HG03571 (cell line): ENCODE results near the gene PIGU.
A peak's percentile ranks its signal among the peaks of the same experiment; 100 is the strongest.
"Not testable (repeated sequence)": the region's sequence is repeated elsewhere in the genome, so short reads cannot be mapped to it uniquely, and the experiment has no call there.

Experiments
- ATAC-seq: cut with Tn5 transposase; IDR thresholded peaks from one replicate; pipeline ENCODE4 v1.9.1; 2021; ENCODE audit not compliant: unreplicated experiment

PIGU gene

DNA sequence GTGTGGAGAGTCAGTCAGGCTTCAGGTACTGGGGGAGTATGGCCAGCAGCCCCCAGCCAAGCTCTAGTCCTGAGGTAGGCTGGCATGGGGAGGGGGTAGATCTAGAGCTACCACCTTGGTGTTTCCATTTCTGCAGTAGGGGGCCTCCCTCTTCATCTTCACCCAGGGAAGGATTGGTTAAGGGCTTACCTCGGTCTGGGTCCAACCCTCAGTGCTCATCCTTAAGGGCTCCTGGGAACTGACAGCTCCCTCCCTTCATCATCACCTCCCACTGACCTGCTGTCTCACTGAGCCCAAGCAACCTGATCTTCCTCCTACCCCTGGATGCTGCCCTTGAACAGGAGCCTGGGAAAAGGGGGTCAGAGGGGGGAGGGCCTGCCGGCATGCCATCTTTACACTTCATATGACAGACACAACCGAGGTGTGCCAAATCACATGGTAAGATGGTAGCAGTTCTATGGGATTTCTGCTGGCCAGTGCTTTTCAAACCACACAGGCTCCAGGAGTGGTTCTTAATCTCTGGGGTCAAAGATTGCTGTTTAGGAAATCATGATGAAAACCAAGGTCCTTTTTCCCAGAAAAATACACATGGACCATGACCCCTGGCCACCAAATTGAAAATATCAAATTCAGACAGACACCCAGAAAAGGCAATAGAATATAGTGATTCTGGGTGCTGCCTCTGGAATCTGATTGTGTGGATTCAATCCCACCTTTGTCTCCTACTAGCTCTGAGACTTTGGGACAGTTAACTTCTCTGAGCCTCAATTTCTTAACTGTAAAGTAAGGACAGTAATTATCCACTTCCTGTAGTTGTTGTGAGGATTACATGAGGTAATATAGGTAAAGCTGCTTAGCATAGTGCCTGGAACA, 30.3 kb upstream of the PIGU start:
- ATAC-seq: no peak

DNA sequence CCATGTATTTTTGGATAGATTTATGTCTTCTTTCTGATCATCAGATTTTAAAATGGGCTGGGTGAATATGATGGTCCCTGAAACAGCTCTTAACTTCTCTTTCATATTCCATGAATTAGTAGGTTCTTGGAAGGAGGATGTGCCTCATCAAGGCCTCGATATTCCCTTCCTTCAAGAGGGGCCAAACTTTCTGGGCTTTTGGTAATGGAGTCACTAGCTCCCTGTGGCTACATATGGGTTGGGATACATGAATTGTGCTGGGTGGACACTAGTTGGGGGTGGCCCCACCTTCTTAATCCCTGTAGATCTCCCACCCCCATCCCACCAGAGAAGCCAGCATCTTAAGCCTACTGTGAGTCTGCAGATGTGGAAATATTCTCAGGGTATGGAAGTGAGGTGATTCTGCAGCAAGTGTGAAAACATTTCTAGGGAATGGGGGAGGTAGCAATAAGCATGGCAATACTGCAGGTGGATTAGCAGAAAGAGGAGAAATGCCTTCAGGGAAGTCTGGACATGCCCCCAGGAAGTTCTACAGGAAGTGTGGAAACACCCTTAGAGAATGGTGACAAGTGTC, 29.5 kb upstream of the PIGU start:
- no peak for ATAC-seq

DNA sequence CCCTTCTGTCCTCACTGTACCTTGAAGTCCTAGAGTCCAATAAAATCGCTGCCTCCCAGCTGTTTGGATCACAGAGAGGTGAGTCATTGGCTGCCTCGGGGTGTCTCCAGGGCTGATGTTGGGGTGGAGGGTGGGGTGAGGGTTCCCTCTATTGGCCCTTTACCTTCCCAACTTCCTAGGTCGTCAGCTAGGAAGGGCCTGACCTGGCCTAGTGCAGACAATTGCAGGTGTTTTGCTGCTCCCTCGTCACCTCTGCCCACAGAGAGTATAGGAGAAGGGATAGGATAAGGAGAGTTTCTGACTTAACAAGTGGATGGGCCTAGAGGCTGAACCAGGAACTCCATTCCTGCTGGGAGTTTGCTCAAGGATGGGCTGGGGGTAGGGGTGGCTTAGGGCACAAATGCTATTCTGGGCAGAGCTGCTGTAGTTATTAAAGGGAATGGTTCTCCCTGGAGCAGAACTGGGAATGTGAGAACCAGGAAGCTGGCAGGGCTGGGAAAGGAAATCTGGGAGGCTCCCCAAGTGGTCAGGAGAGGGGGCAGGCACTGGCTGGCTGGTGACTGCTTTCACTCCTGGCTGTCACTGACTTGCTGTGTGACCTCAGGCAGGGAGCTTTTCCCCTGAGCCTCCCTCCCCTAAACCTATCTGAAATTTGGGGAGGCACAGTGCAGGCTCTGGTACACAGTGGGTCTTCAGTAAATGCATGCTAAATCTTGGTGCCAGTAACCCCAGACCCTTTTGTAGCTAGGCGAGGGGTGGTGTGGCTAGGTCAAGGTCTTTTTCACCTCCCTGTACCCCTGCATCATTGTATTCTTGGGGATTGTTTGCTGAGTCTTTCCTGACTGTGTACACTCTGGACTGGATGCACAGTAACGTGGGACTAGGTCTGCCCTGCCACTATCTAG, 28.8 kb upstream of the PIGU start:
- no peak for ATAC-seq

DNA sequence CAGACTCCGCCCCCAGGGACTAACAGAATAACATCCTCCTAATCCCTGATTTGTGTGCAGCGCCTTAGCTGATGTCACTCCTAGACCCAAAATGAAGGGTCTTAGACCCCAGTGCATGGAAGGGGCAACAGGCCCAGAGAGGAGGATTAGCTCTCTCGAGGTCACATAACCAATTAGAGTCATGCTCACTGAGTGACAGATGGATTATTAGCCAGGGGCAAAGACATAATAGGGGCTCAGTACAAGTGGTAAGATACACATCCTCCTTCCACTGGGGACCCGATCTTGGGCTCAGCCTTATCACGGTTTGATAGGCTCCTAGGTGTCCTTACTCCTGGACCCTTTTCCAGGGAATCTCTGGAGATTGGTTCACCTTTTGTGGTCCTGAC, 28.1 kb upstream of the PIGU start:
- ATAC-seq: no peak

DNA sequence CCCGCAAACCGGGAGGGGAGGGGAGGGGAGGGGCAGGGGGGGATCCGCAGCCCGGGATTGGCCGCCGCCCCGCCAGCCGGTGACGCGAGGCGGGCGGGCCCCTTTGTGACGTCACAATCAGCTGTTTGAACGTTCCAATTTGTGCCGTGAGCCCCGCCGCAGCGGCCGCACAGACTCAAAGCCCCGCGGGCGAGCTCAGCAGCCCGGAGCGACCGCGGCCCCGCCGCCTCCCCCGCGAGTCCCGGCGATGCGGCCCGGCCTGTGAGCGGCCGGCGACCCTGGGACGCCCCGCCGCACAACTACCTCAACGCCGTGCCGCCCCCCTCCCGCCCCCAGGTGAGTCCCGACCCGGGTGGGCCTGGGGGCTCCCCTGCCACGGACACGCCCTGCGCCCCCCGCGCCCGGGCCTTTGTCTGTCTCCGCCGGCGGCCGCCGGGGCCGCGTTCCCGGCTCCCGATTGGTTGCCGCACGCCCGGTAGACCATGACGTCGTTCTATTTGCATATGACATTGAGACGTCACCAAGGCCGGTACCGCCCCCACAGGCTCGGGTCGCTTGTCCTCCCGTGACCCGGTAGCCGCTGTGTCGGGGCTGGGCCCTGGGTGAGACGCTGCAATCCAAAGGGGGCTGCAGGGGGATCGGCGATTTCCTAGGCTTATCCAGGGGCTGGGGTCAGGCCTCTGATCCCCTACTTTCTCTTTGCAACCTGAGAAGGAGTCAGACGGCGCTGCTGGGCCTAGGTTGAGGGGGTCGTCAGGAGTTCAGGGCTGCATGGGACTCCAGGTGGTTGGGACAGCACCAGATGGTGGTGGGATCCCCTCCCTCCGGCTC, 27.5 kb upstream of the PIGU start, which contains the start of gene TP53INP2:
Gene TP53INP2, plus strand, starts transcription at position 168 of the 831 bp plus-strand sequence. CDS start 4,396 bp downstream, outside the sequence.
- ATAC-seq: peak; percentile 44

DNA sequence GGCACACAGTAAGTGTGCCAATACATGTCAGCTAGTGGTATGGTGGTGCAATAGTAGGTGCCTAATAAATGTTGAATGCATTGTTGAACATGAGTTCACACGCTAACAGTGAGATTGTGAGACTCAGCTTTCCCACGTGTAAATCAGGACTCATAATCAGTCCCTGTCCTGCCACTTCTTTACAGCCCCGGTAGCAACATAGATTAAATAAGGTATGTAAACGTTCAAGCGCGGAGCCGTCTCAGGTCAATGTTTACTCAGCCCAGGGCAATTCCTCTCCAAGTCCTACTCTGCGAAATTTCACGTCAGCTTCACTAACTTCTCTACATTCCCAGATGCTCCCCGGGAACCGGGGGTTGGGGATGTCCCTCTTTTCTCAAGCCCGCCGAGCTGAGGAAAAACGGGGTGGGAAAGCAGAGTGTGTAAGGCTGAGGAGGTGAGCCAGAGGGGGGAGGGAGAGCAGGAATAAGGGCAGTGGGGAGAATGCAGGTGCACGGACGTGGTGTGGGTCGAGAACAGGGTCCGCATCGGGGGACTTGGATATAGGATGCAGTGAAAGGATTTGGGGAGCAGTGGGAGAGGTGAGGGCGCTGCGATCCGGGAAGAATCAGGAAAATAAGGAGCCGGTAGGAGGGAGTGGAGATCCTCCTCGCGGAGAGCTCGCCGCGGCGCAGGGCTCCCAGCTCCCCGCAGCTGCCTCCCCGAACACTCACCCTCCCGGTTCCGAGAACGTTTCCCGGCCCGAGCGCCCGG, 26.7 kb upstream of the PIGU start:
- ATAC-seq: no peak

DNA sequence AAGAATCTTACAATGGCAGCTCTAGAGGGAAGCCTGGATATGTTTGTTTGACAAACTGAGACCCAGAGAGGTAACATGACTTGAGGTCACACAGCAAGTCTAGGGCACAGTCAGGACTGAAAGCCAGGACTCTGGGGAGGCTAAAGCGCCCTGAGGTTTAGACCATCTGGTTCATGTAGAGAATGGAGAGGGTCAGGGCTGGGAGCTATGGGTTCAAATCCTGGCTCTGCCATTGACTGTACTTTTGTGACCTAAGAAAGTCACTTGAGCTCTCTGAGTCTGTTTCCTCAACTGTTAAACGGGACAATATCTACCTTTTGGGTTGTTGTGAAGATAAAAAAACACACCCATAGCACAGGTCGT, 26.1 kb upstream of the PIGU start:
- no peak for ATAC-seq

DNA sequence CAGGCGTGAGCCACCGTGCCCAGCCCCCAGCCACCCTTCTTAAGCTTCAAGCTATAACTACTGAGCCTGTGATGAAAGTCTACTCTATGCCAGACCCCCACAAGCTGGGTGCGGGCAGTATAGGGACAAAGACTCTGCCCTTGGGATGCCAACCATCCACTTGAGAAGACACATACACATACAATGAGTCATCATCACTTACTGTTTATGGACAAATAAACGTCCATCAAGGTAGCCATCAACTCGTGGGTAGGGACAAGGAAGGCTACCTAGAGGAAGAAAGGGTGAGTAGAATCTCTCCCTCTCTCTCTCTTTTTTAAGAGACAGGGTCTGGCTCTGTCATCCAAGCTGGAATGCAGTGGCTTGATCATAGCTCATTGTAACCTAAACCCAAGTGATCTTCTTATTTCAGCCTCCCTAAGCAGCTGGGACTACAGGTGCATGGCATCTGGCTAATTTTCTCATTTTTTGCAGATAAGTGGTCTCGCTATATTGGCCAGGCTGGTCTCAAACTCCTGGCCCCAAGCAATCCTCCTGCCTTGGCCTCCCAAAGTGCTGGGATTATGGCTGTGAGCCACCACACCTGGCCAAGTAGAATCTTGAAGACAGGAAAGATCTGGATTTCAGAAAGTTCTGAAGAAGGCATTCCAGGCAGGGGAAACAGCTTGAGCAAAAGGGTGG, 24.7 kb upstream of the PIGU start:
- no peak for ATAC-seq

DNA sequence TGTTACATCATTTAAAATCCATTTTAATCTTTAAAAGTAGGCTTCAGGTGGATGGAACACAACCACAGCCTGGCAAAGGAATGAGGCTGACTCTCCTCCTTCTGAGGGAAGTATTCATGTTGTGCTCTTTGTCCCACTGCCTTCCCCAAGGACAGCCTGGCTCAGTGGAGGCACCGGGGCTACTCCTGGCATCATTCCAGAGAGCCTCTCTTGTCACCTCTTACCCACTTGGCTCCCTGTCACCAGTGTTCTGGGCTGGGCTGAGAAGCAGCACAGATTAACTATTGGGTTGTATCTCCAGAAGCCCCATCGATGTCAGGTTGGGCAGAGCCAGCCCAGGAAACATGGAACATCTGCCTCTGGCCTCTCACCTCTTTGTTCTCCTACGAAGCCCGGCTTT, 16.5 kb upstream of the PIGU start:
- no peak for ATAC-seq

DNA sequence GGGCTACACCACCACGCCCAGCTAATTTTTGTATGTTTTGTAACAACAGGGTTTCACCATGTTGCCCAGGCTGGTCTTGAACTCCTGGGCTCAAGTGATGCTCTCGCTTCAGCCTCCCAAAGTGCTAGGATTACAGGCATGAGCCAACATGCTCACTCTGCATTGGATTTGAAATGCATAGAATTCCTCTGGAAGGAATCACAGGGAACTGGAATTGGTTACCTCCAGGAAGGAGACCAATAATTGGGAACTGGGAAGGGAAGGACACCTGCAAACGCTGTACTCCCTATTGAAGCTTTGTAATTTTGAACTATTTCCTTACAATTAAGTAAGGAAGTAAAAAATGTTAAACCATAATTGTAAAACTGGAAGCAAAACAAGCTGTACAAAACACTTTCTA, 14.9 kb upstream of the PIGU start:
- no peak for ATAC-seq

DNA sequence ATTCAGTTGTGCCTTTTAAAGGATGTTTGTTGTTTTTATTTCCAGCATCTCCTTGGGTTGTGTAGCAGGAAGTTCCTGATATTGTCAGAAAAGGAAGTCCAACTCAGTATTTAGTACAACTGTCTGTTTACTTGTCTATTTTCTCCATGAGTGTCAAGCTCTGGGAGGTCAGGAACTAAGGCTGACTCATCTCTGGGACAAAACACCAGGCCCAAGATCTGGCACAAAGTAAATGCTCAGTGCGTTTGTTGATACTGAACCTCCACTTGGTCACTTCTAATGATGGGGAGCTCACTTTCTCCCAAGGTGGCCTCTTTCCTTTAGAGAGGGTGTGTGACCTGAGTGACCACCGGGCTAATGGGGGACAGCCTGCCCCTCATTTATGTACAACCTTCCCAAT, 12.6 kb upstream of the PIGU start:
- ATAC-seq: no peak

DNA sequence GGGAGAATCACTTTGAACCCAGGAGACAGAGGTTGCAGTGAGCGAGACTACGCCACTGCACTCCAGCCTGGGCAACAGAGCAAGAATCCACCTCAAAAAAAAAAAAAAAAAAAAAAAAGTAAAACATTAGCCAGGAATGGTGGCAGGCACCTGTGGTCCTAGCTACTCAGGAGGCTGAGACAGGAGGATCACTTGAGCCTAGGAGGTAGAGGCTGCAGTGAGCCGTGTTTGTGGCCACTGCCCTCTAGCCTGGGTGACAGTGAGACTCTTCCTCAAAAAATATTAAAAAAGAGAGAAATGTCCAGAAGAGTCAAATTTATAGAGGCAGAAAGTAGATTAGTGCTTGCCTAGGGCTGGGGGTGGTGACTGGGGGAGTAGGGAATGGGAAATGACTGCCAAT, 6.8 kb upstream of the PIGU start:
- no peak for ATAC-seq

DNA sequence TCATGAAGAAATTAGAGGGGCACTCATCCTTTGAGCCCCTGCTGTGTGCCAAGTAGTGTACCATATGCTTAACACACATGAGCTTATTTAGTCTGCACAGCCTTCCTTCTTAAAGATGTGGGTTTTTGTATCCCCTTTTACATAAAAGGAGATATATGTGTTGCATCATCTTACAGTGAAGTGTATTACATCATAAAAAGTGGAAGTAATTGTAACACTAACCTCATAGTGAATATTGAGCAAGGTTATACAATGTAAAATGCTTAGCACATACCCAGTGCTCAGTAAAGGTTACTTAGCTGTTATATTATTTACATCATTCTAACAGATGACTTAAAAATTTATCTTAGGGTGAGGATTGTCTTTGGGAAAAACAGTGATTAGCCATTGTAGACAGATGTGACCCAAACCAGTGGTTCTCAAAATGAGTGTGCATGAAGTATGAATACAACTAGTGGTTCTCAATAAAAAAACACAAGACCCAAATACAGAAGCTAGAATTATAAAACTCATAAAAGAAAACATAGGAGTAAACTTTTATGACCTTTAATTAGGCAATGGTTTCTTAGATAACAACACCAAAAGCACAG, 3.8 kb upstream of the PIGU start:
- ATAC-seq: no peak

DNA sequence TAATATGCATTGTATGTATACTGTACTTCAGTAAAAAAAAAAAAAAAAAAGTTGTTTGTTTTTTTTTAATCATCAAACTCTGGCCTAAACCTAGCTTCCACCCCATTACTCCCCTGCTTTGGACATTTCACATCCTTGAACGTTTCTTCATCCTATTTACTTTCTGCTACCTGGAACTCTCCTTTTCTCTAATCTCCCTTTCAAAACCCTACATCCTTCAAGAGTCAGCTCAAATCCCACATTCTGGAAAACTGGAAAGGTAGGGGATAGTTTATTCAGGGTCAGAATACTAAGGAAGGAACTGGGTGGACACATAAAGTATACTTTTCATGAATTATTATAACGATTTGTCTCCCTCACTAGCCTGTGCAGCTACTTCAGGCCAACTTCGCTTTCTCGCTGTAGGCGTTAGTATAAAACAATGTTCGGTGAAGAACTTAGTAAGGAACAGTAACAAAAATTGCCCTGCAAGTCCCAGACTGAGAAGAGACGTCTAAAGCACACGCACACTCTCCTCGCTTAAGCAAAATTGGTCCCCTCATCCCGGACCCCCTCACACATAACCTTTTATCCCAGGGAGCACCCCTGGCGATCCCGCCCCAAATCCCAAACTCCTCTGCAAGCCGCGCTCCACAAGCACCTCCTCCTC, 775 bp downstream of the PIGU start:
- no peak for ATAC-seq

DNA sequence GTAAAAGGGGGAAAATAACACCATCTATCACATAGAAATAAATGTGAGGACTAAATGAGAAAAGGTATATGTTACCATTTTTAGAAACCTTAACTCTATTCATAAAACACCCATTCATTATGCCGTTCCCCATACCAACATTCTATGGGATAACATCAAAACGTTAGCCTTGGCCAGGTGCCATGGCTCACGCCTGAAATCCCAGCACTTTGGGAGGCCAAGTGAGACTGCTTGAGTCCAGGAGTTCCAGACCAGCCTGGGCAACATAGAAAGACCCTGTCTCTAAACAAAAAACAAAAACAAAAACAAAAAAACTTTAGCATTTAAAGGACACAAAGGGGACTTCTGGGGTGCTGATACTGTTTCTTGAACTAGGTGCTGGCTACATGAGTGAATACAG, 1.3 kb downstream of the PIGU start:
- ATAC-seq: no peak

DNA sequence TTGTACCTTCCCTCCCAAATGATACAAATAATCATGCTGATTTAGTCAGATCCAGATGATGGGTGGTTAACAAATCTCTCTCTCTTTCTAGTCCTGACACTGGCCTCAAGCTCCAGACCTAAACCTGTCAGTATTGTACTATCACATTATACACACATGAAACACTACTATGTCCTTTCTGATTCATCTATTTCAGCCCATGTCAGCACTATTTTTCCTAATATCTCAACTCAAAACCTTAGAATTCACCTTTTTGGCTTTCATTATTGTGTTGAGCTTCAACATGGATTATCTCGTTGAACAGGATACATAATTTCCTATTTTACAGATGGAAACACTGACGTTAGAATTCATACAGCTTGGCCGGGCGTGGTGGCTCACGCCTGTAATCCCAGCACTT, 3.5 kb downstream of the PIGU start:
- no peak for ATAC-seq

DNA sequence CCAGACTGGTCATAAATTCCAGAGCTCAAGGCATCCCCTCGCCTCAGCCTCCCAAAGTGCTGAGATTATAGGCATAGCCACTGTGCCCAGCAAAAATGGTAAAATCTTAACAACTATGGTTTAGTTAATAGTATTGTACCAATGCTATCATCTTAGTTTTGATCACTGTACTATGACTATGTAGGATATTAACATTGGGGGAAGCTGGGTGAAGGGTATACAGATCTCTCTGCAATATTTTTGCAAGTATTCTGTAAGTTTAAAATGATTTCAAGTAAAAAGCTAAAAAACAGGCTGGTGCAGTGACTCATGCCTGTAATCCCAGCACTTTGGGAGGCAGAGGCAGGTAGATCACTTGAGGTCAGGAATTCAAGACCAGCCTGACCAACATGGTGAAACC, 7.8 kb downstream of the PIGU start:
- no peak for ATAC-seq

DNA sequence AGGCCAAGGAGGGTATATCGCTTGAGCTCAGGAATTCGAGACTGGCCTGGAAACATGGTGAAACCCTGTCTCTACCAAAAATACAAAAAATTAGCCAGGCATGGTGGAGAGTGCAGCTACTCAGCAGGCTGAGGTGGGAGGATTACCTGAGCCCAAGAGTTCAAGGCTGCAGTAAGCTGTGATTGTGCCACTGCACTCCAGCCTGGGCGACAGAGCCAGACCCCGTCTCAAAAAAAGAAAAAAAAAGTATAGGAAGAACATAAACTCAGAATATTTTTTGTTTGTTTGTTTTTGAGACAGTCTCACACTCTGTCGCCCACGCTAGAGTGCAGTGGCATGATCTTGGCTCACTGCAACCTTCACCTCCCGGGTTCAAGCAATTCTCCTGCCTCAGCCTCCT, 12.1 kb downstream of the PIGU start:
- ATAC-seq: not testable (repeated sequence)
